Mesenchymal stem cell (in vitro differentiated cells and primary cell): ENCODE measurements around the gene MVD.

Experiments
- DNase-seq: peaks from one replicate; pipeline ENCODE4 v3.0.0-alpha.2; 2013
- H2AFZ ChIP-seq: one replicate; pipeline ENCODE4 v1.6.1; 2013; ENCODE audit warnings: low read depth, mild to moderate bottlenecking, control low read depth, inconsistent platforms, low read length, moderate library complexity
- H2AK5ac ChIP-seq: 2 replicates; pipeline ENCODE4 v1.6.1; 2013; ENCODE audit warnings: low read length, moderate library complexity, mild to moderate bottlenecking, inconsistent platforms; ENCODE audit not compliant: severe bottlenecking
- H2BK120ac ChIP-seq: one replicate; pipeline ENCODE4 v1.6.1; 2013; ENCODE audit warnings: low read depth, mild to moderate bottlenecking, inconsistent platforms, low read length, moderate library complexity
- H2BK12ac ChIP-seq, 2 experiments: one replicate each; pipeline ENCODE4 v1.6.1; 2013; ENCODE audit warnings: inconsistent platforms in 2 of 2, low read length in 2 of 2, mild to moderate bottlenecking in 2 of 2, moderate library complexity in 2 of 2, control low read depth in 1 of 2
- H2BK15ac ChIP-seq: one replicate; pipeline ENCODE4 v1.6.1; 2013; ENCODE audit warnings: mild to moderate bottlenecking, low read depth, inconsistent platforms; ENCODE audit not compliant: poor library complexity, severe bottlenecking
- H2BK5ac ChIP-seq: 2 replicates; pipeline ENCODE4 v1.6.1; 2013; ENCODE audit warnings: low read depth, mild to moderate bottlenecking, low read length, control low read depth, inconsistent platforms; ENCODE audit not compliant: poor library complexity, severe bottlenecking
- H3K14ac ChIP-seq, 2 experiments: one replicate each; pipeline ENCODE4 v1.6.1; 2013; ENCODE audit warnings: inconsistent platforms in 2 of 2, low read length in 2 of 2, control low read depth in 1 of 2, mild to moderate bottlenecking in 1 of 2, moderate library complexity in 1 of 2
- H3K18ac ChIP-seq, 2 experiments: one replicate each; pipeline ENCODE4 v1.6.1; 2013; ENCODE audit warnings: inconsistent platforms in 2 of 2, low read length in 2 of 2, control low read depth in 1 of 2, low read depth in 1 of 2, mild to moderate bottlenecking in 1 of 2
- H3K23ac ChIP-seq, 2 experiments: one replicate each; pipeline ENCODE4 v1.6.1; 2013; ENCODE audit warnings: inconsistent platforms in 2 of 2, low read length in 2 of 2, mild to moderate bottlenecking in 2 of 2, moderate library complexity in 2 of 2, control low read depth in 1 of 2
- H3K27ac ChIP-seq: 2 replicates; pipeline ENCODE4 v1.5.1; 2013; ENCODE audit warnings: mild to moderate bottlenecking, moderate library complexity, low read length, control low read depth, inconsistent platforms; ENCODE audit not compliant: poor library complexity, severe bottlenecking
- H3K27me3 ChIP-seq, 2 experiments: 2 replicates each; pipeline versions ENCODE4 v1.6.1 to v1.7.0; 2013; ENCODE audit warnings: low read length in 2 of 2, mild to moderate bottlenecking in 2 of 2, moderate library complexity in 2 of 2, control low read depth in 1 of 2, inconsistent platforms in 1 of 2; ENCODE audit not compliant: control insufficient read depth in 1 of 2, insufficient read depth in 1 of 2
- H3K36me3 ChIP-seq, 2 experiments: 2 replicates each; pipeline versions ENCODE4 v1.6.1 to v1.7.0; 2013; ENCODE audit warnings: low read length in 2 of 2, control low read depth in 1 of 2, inconsistent platforms in 1 of 2, low read depth in 1 of 2, mild to moderate bottlenecking in 1 of 2; ENCODE audit not compliant: insufficient read depth in 2 of 2, control insufficient read depth in 1 of 2
- H3K4ac ChIP-seq, 2 experiments: one replicate each; pipeline ENCODE4 v1.6.1; 2013; ENCODE audit warnings: inconsistent platforms in 2 of 2, low read length in 2 of 2, mild to moderate bottlenecking in 2 of 2, moderate library complexity in 2 of 2, control low read depth in 1 of 2, low read depth in 1 of 2
- H3K4me1 ChIP-seq: 2 replicates; pipeline ENCODE4 v1.6.1; 2013; ENCODE audit warnings: low read depth, low read length, control low read depth; ENCODE audit not compliant: control insufficient read depth, insufficient read depth
- H3K4me2 ChIP-seq: 2 replicates; pipeline ENCODE4 v1.6.1; 2013; ENCODE audit warnings: low read length, mild to moderate bottlenecking, inconsistent platforms; ENCODE audit not compliant: poor library complexity, severe bottlenecking
- H3K4me3 ChIP-seq, 2 experiments: 2 replicates each; pipeline versions ENCODE4 v1.5.1 to v1.7.0; 2013; ENCODE audit warnings: low read length in 2 of 2, mild to moderate bottlenecking in 2 of 2, control low read depth in 1 of 2, low read depth in 1 of 2; ENCODE audit not compliant: insufficient read depth in 1 of 2
- H3K79me1 ChIP-seq: replicated peaks from 2 replicates; pipeline ENCODE4 v1.6.1; 2013; ENCODE audit warnings: mild to moderate bottlenecking, control low read depth, low read length, inconsistent platforms; ENCODE audit not compliant: poor library complexity, severe bottlenecking
- H3K9ac ChIP-seq: 2 replicates; pipeline ENCODE4 v1.7.0; 2013; ENCODE audit warnings: mild to moderate bottlenecking, low read length, moderate library complexity
- H3K9me3 ChIP-seq: 2 replicates; pipeline ENCODE4 v1.7.0; 2013; ENCODE audit warnings: mild to moderate bottlenecking, low read length; ENCODE audit not compliant: control insufficient read depth
- H4K8ac ChIP-seq: one replicate; pipeline ENCODE4 v1.6.1; 2013; ENCODE audit warnings: inconsistent platforms, mild to moderate bottlenecking, low read length, moderate library complexity
- H4K91ac ChIP-seq: one replicate; pipeline ENCODE4 v1.6.1; 2013; ENCODE audit warnings: mild to moderate bottlenecking, low read length, inconsistent platforms
- WGBS: methylation state at CpG from one replicate; pipeline ENCODE4 v1.1.7; 2013; ENCODE audit warnings: mixed read lengths; 5-methylcytosine and 5-hydroxymethylcytosine counted together

Gene MVD

DNA sequence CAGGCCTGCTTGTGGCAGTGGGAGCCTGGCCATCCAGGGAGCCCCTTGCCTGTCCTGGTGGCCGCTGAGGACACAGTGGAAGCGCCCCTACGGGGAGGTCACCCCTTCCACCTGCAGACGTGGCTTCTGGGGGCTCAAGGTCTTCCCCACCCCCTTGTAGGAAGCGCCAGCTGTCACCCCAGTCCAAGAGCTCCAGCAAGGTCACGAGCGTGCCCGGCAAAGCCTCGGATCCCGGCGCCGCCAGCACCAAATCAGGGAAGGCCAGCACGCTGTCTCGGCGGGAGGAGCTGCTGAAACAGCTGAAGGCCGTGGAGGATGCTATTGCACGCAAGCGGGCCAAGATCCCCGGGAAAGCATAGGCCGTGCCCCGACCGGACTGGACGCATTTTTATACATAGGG is 31.9 kb downstream of the MVD start:
- no peak overlapping the region for H2BK15ac ChIP-seq
- no peak overlapping the region for H3K4me3 ChIP-seq
- peaks cover 2% of the 10 kb centered on the region for H3K79me1 ChIP-seq
- peaks cover 52 to 61% of the 10 kb centered on the region in 2 experiments for H3K36me3 ChIP-seq
- H3K4ac ChIP-seq, result no peak overlapping the region
- no peak overlapping the region for H3K4me2 ChIP-seq
- H4K91ac ChIP-seq, result no peak overlapping the region
- H2AK5ac ChIP-seq, result no peak overlapping the region
- H3K9me3 ChIP-seq, result no peaks in the 10 kb centered on the region
- H3K4me1 ChIP-seq, result peaks cover 22% of the 10 kb centered on the region
- no peak overlapping the region for H3K9ac ChIP-seq
- no peak overlapping the region for H2BK5ac ChIP-seq
- H2BK12ac ChIP-seq, result no peak overlapping the region
- H2AFZ ChIP-seq, result no peak overlapping the region
- no peak overlapping the region for H3K23ac ChIP-seq
- no peak overlapping the region for H3K14ac ChIP-seq
- H3K27ac ChIP-seq, result no peak overlapping the region
- peaks cover 0 to 8% of the 10 kb centered on the region in 2 experiments for H3K27me3 ChIP-seq
- H2BK120ac ChIP-seq, result no peak overlapping the region
- H3K18ac ChIP-seq, result no peak overlapping the region
- H4K8ac ChIP-seq, result no peak overlapping the region
- 95% methylated on average over 23 of the region's 23 CpGs for WGBS
- DNase-seq, result no peak

DNA sequence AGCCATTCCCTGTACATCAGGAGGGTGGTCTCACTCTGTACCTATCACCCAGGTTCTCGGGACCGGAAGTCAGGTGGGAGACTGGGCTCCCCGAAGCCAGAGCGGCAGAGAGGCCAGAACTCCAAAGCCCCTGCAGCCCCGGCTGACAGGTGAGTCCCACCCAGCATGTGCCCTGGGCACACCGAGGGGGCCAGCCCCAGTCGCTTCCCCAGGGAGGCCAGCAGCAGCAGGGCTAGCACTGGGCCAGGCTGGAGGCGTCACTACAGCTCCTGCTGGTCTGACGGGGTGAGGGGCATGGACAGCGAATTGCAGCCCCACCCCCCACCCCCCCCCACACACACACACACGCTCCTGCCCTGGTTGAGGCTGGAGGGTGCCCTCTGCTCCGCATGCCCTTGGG is 32.5 kb downstream of the MVD start:
- 97% methylated on average over 9 of the region's 12 CpGs for WGBS

DNA sequence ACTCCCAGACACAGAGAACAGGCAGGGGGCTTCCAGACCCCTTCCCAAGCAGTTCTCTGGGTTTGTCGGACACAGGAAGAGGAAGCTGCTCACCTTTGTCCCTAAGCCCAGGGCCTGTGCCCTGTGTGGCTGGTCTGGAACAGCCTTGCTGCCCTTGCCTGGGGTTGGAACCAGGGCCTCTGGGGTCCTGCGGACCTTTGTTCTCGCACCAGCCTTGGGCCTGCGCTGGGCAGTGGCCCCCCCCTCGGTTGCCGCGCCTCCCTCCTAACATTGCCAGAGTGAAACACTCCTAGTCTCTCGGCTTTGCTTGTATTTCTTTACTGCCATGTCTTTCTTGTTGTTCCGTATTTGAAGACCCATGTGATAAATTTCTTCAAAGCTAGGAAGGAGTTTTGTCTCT is 33.1 kb downstream of the MVD start:
- Histone ChIP-seq H2BK5ac (no peak overlapping the region), H2BK15ac (no peak overlapping the region), H2AFZ (no peak overlapping the region), H4K91ac (no peak overlapping the region), H3K4me1 (peaks cover 16% of the 10 kb centered on the region), H3K4me3 (no peak overlapping the region), H3K4ac (no peak overlapping the region), H3K18ac (no peak overlapping the region), H3K4me2 (no peak overlapping the region), H2AK5ac (no peak overlapping the region), H3K27me3 (no peaks in the 10 kb centered on the region), H3K14ac (no peak overlapping the region), H3K79me1 (peaks cover 2% of the 10 kb centered on the region), H2BK120ac (no peak overlapping the region), H3K9ac (no peak overlapping the region), H3K36me3 (peaks cover 59 to 69% of the 10 kb centered on the region in 2 experiments), H3K27ac (no peak overlapping the region), H3K9me3 (no peaks in the 10 kb centered on the region), H2BK12ac (no peak overlapping the region), H4K8ac (no peak overlapping the region), H3K23ac (no peak overlapping the region)
- 85% methylated on average over 9 of the region's 9 CpGs for WGBS
- no peak for DNase-seq

More for the DNA sequence above, 32.5 kb downstream of the MVD start:
- Histone ChIP-seq H2AFZ (no peak overlapping the region), H2BK5ac (no peak overlapping the region), H3K4ac (no peak overlapping the region), H3K36me3 (peaks cover 53 to 63% of the 10 kb centered on the region in 2 experiments), H3K4me1 (peaks cover 22% of the 10 kb centered on the region), H3K23ac (no peak overlapping the region), H3K27ac (no peak overlapping the region), H3K4me3 (no peak overlapping the region), H3K27me3 (peaks cover 0 to 4% of the 10 kb centered on the region in 2 experiments), H3K14ac (no peak overlapping the region), H2AK5ac (no peak overlapping the region), H3K79me1 (peaks cover 2% of the 10 kb centered on the region), H2BK12ac (no peak overlapping the region), H2BK15ac (no peak overlapping the region), H3K4me2 (no peak overlapping the region), H2BK120ac (no peak overlapping the region), H3K9me3 (no peaks in the 10 kb centered on the region), H4K91ac (no peak overlapping the region), H3K18ac (no peak overlapping the region), H4K8ac (no peak overlapping the region), H3K9ac (no peak overlapping the region)
- DNase-seq, result no peak

DNA sequence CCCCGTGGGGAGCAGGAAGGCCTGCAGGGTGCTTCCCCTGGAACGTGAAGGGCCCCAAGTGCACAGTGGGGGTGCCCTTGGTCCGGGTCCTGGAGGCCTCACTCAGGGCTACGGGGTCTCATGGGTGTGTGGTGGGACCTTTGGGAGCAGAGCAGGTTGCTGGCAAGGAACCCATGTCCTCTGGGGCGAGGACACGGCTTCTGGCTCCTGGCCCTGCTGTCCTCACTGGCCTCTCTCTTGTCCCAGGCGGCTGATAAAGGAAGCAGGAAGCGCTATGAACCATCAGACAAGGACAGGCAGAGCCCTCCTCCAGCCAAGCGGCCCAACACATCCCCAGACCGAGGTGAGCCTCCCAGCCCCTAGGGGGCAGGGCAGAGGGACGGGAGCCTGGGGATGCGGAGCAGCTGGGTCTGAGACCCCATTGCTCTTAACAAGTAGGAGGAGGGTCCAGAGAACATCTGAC is 34.3 kb downstream of the MVD start:
- no peak overlapping the region for H2BK5ac ChIP-seq
- no peak overlapping the region for H3K4me2 ChIP-seq
- H2BK12ac ChIP-seq, result no peak overlapping the region
- H3K4ac ChIP-seq, result no peak overlapping the region
- H4K91ac ChIP-seq, result no peak overlapping the region
- no peaks in the 10 kb centered on the region for H3K9me3 ChIP-seq
- H2AK5ac ChIP-seq, result no peak overlapping the region
- WGBS, result 70% methylated on average over 12 of the region's 12 CpGs
- no peak overlapping the region for H3K9ac ChIP-seq
- H3K27ac ChIP-seq, result no peak overlapping the region
- H3K4me1 ChIP-seq, result peaks cover 3% of the 10 kb centered on the region
- H3K36me3 ChIP-seq, result peaks cover 72 to 82% of the 10 kb centered on the region in 2 experiments
- no peak overlapping the region for H2BK15ac ChIP-seq
- H3K4me3 ChIP-seq, result no peak overlapping the region
- no peak overlapping the region for H3K18ac ChIP-seq
- no peaks in the 10 kb centered on the region for H3K27me3 ChIP-seq
- no peak overlapping the region for H2AFZ ChIP-seq
- H3K14ac ChIP-seq, result no peak overlapping the region
- DNase-seq, result peak; percentile 48
- H2BK120ac ChIP-seq, result no peak overlapping the region
- H3K79me1 ChIP-seq, result peaks cover 2% of the 10 kb centered on the region
- no peak overlapping the region for H3K23ac ChIP-seq
- H4K8ac ChIP-seq, result no peak overlapping the region
